Kidney (tissue), 22 donors: Measurements from ENCODE around the gene TAF3. TPM values are rescaled to one million over a fixed set of nuclear protein-coding genes. Genes with fewer than 3 reads are reported as not detected.

Experiments used
- DNase-seq, 5 donors: peaks; one replicate each; pipeline ENCODE4 v3.0.0-alpha.2; 2013 to 2020
- FAIRE-seq: peaks from 2 replicates; lab custom pipeline; 2012; peaks lifted over from hg19 to GRCh38; lab: Jason Lieb, UNC
- H3K27ac ChIP-seq, 2 donors: one replicate each; pipeline ENCODE4 v1.7.0; 2013; ENCODE audit warnings: low read depth in 2 of 2, low read length in 2 of 2, inconsistent platforms in 1 of 2
- H3K27me3 ChIP-seq: one replicate; pipeline ENCODE4 v1.7.1; 2013; ENCODE audit warnings: low read length, inconsistent platforms; ENCODE audit not compliant: control insufficient read depth, insufficient read depth
- H3K36me3 ChIP-seq, 3 donors: one replicate each; pipeline versions ENCODE4 v1.7.0 to v1.7.1; 2013; ENCODE audit warnings: low read length in 3 of 3, control low read depth in 1 of 3, inconsistent platforms in 1 of 3; ENCODE audit not compliant: insufficient read depth in 3 of 3, control insufficient read depth in 2 of 3
- H3K4me1 ChIP-seq, 3 donors: one replicate each; pipeline versions ENCODE4 v1.7.0 to v1.7.1; 2013; ENCODE audit warnings: low read length in 3 of 3, inconsistent platforms in 1 of 3, low read depth in 1 of 3; ENCODE audit not compliant: control insufficient read depth in 2 of 3, insufficient read depth in 2 of 3
- H3K4me3 ChIP-seq, 3 donors: one replicate each; pipeline versions ENCODE4 v1.7.0 to v1.8.1; 2013; ENCODE audit warnings: low read length in 3 of 3, control low read depth in 1 of 3, inconsistent platforms in 1 of 3
- H3K9ac ChIP-seq, 3 donors: one replicate each; pipeline versions ENCODE4 v1.7.0 to v1.7.1; 2013; ENCODE audit warnings: low read length in 3 of 3, control low read depth in 1 of 3, inconsistent platforms in 1 of 3
- H3K9me3 ChIP-seq, 3 donors: one replicate each; pipeline versions ENCODE4 v1.7.0 to v1.7.1; 2013; ENCODE audit warnings: low read length in 3 of 3, control low read depth in 1 of 3, inconsistent platforms in 1 of 3; ENCODE audit not compliant: control insufficient read depth in 2 of 3, insufficient read depth in 1 of 3
- intact Hi-C: fragments of 100-400 bp; cut with DNase I; formaldehyde crosslinking; loops from one replicate; pipeline ENCODE4 v1.11.1; 2022
- long read RNA-seq, 10 donors: library from polyadenylated mRNA in 1 of 10; unstranded in 1 of 10; transcript quantifications; one replicate each; pipeline ENCODE4 v2.0.0 and lab custom pipeline, GENCODE V29; 2021 to 2026
- polyA plus RNA-seq: library from polyadenylated mRNA; stranded (reverse); fragments of 350-450 nt; fragmentation: Illumina TruSeq; extraction: RNeasy Lipid Tissue Mini Kit (QIAGEN cat#74804); gene quantifications from one replicate; pipeline ENCODE4 v1.2.3, GENCODE V29; 2014; ENCODE audit warnings: low read depth, low replicate concordance; ENCODE audit not compliant: insufficient read depth
- total RNA-seq: library from RNA; stranded (reverse); fragmentation: NEBNext Ultra II Directional; extraction: Animal tissue kit (Norgen Biotek cat#: 25700); gene quantifications from one replicate; pipeline ENCODE4 v1.2.1, GENCODE V29; 2021
- TF ChIP-seq, protein P1 (sequence below): IDR thresholded peaks from 3 replicates; pipeline ENCODE4 v1.5.1; 2012; ENCODE audit warnings: mild to moderate bottlenecking, moderate library complexity, borderline replicate concordance; ENCODE audit not compliant: insufficient read depth; ENCODE audit errors: extremely low read depth
- donor health status: control.
- donor health status: control.
- donor health status: control.
- donor health status: control.
- donor health status: control.
- donor health status: DM: yes; HTN: yes; CAD: no.
- donor health status: Normal renal cell carcinoma (clear cell type).

TAF3 gene, protein sequence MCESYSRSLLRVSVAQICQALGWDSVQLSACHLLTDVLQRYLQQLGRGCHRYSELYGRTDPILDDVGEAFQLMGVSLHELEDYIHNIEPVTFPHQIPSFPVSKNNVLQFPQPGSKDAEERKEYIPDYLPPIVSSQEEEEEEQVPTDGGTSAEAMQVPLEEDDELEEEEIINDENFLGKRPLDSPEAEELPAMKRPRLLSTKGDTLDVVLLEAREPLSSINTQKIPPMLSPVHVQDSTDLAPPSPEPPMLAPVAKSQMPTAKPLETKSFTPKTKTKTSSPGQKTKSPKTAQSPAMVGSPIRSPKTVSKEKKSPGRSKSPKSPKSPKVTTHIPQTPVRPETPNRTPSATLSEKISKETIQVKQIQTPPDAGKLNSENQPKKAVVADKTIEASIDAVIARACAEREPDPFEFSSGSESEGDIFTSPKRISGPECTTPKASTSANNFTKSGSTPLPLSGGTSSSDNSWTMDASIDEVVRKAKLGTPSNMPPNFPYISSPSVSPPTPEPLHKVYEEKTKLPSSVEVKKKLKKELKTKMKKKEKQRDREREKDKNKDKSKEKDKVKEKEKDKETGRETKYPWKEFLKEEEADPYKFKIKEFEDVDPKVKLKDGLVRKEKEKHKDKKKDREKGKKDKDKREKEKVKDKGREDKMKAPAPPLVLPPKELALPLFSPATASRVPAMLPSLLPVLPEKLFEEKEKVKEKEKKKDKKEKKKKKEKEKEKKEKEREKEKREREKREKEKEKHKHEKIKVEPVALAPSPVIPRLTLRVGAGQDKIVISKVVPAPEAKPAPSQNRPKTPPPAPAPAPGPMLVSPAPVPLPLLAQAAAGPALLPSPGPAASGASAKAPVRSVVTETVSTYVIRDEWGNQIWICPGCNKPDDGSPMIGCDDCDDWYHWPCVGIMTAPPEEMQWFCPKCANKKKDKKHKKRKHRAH
- 8.7 TPM for total RNA-seq
- 4.0 TPM for polyA plus RNA-seq
- long read RNA-seq, donor 1: 0 reads
- long read RNA-seq, donor 2: 0 reads
- long read RNA-seq, donor 3: 0 reads
- long read RNA-seq, donor 4: 0 reads
- long read RNA-seq, donor 5: 0 reads
- long read RNA-seq, donor 6: 0 reads
- long read RNA-seq, donor 7, partial matches to known transcripts: 4 of 6 reads
- long read RNA-seq, donor 7, other reads (novel, unspliced or antisense): 2 of 6 reads
- long read RNA-seq, donor 8, partial matches to known transcripts: 5 of 5 reads
- long read RNA-seq, donor 8, other reads (novel, unspliced or antisense): 0 of 5 reads
- long read RNA-seq, donor 9: 0 reads
- long read RNA-seq, donor 10: 0 reads

DNA sequence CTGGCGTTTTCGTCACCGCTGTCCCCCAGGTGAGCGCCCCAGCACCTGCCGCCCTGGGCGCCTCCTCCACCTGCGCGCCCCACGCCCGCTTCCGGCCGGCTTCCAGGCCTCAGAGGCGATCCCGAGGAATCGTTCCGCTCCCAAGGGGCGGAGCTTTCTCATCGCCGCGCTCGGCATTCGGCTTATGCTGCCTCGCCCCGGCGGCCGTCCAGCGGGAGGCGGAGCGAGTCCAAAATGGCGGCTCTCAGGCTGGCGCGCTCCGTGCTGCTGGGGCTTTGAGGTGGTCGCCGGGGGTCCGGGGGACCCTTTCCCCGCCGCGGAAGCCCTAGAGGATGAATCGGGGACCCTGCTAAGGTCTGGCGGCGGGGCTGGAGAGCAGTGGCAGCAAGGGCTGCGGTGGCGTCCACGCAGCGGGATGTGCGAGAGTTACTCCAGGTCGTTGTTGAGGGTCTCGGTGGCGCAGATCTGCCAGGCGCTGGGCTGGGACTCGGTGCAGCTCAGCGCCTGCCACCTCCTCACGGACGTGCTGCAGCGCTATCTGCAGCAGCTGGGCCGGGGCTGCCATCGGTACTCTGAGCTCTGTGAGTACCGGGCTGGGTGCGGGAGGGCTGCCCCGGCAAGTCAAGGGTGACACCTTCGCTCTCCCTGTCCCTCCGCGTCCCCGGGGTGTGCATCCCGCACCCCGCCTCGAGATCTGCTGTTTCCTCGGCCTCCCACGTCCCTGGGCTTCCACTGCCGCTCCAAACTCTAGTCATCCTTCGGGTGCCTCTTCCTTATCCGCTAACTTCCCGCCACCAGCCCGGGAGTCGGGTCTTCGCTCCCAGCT, at the start of gene TAF3:
TAF3 (plus strand) TSS at position 211 of the 826 bp plus-strand sequence; CDS start at position 416, 205 bp downstream.
- H3K9ac ChIP-seq: peak within 1 kb of the TSS; percentile 73 to 90 (median 86)
- intact Hi-C loops: no loop called here
- FAIRE-seq (no peak), DNase-seq (peak; percentile 90 to 97 (median 95))
- H3K4me3 ChIP-seq: peak within 1 kb of the TSS; percentile 76 to 97 (median 92)
- peaks cover 0 to 8% (median 2%) of the 10 kb centered on the region in 3 donors for H3K4me1 ChIP-seq
- peaks cover 0 to 4% (median 2%) of the 10 kb centered on the region in 3 donors for H3K36me3 ChIP-seq
- H3K27ac ChIP-seq: peak within 1 kb of the TSS in 1 of 2 donors; percentile 9
- TF ChIP-seq, protein P1, sequence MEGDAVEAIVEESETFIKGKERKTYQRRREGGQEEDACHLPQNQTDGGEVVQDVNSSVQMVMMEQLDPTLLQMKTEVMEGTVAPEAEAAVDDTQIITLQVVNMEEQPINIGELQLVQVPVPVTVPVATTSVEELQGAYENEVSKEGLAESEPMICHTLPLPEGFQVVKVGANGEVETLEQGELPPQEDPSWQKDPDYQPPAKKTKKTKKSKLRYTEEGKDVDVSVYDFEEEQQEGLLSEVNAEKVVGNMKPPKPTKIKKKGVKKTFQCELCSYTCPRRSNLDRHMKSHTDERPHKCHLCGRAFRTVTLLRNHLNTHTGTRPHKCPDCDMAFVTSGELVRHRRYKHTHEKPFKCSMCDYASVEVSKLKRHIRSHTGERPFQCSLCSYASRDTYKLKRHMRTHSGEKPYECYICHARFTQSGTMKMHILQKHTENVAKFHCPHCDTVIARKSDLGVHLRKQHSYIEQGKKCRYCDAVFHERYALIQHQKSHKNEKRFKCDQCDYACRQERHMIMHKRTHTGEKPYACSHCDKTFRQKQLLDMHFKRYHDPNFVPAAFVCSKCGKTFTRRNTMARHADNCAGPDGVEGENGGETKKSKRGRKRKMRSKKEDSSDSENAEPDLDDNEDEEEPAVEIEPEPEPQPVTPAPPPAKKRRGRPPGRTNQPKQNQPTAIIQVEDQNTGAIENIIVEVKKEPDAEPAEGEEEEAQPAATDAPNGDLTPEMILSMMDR: no peak
- no peaks in the 10 kb centered on the region for H3K9me3 ChIP-seq
- no peaks in the 10 kb centered on the region for H3K27me3 ChIP-seq

DNA sequence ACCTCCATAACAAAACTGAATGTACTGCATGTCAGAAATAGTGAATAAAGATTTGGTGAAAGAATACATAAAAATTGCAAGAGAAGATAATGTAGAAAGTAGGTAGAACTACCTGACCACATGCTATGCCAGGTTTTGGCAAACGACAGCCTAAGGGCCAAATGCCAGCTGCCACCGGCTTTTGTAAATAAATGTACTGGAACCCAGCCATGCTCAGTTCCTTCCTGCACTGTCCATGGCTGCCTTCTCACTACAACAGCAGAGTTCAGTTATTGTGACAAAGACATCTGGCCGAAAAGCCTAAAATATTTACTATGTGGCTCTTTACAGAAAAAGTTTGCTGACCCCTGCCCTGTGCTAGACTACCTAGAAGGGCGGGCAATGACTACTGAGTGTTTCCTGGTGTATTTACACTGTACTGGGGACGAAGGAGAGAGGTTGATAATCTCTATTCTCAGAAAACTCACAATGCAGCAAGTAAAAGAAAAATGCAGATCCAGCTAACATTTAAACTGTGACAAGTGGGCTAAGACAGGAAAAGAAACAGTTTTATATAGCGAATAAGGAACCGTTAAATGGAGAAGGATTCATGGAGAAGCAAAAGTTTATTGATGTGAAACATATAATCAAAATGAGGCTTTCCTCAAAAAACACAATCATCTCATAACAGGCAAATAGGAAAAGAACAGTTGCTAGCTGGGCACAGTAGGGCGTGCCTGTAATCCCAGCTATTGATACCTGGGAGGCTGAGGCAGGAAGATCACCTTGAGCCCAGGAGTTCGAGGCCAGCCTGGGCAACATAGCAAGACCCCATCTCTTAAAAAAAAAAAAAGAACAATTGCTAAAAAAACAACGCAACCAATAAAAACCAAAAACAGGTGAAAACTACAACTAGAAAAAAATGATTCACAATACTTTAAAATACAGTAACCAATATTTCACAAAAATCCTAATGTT, 44.2 kb upstream of the TAF3 start:
- TF ChIP-seq, protein P1: no peak
- H3K9ac ChIP-seq: no peak overlapping the region
- no peaks in the 10 kb centered on the region for H3K27me3 ChIP-seq
- DNase-seq: no peak
- H3K9me3 ChIP-seq: no peaks in the 10 kb centered on the region
- no peak overlapping the region for H3K4me3 ChIP-seq
- H3K4me1 ChIP-seq: peaks cover 0 to 3% (median 3%) of the 10 kb centered on the region in 3 donors
- no peak for FAIRE-seq
- H3K36me3 ChIP-seq: peaks cover 2 to 20% (median 10%) of the 10 kb centered on the region in 3 donors
- no peak overlapping the region for H3K27ac ChIP-seq
- intact Hi-C loops: no loop called here
